Measurements from ENCODE around the gene PATL1.

DNA sequence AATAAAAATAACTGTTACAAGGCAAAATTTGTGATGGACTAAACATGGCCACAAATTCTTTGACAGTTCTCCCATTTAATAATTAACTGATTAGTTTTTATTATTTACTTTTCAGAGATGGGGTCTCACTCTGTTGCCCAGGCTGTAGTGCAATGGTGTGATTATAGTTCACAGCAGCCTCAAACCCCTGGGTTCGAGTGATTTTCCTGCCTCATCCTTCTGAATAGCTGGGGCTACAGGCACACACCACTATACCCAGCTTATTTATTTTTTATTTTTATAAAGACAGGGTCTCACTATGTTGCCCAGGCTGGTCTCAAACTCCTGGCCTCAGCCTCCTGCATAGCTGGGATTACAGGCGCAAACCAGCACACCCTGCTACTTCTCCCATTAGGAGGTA, 4.5 kb upstream of the PATL1 start:
- TF ChIP-seq, protein P1, sequence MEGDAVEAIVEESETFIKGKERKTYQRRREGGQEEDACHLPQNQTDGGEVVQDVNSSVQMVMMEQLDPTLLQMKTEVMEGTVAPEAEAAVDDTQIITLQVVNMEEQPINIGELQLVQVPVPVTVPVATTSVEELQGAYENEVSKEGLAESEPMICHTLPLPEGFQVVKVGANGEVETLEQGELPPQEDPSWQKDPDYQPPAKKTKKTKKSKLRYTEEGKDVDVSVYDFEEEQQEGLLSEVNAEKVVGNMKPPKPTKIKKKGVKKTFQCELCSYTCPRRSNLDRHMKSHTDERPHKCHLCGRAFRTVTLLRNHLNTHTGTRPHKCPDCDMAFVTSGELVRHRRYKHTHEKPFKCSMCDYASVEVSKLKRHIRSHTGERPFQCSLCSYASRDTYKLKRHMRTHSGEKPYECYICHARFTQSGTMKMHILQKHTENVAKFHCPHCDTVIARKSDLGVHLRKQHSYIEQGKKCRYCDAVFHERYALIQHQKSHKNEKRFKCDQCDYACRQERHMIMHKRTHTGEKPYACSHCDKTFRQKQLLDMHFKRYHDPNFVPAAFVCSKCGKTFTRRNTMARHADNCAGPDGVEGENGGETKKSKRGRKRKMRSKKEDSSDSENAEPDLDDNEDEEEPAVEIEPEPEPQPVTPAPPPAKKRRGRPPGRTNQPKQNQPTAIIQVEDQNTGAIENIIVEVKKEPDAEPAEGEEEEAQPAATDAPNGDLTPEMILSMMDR (tag by site-specific recombination; IDR thresholded peaks at IDR 0.05): no peak
- TF ChIP-seq, protein P2, sequence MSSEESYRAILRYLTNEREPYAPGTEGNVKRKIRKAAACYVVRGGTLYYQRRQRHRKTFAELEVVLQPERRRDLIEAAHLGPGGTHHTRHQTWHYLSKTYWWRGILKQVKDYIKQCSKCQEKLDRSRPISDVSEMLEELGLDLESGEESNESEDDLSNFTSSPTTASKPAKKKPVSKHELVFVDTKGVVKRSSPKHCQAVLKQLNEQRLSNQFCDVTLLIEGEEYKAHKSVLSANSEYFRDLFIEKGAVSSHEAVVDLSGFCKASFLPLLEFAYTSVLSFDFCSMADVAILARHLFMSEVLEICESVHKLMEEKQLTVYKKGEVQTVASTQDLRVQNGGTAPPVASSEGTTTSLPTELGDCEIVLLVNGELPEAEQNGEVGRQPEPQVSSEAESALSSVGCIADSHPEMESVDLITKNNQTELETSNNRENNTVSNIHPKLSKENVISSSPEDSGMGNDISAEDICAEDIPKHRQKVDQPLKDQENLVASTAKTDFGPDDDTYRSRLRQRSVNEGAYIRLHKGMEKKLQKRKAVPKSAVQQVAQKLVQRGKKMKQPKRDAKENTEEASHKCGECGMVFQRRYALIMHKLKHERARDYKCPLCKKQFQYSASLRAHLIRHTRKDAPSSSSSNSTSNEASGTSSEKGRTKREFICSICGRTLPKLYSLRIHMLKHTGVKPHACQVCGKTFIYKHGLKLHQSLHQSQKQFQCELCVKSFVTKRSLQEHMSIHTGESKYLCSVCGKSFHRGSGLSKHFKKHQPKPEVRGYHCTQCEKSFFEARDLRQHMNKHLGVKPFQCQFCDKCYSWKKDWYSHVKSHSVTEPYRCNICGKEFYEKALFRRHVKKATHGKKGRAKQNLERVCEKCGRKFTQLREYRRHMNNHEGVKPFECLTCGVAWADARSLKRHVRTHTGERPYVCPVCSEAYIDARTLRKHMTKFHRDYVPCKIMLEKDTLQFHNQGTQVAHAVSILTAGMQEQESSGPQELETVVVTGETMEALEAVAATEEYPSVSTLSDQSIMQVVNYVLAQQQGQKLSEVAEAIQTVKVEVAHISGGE (tag by site-specific recombination; conservative IDR thresholded peaks at IDR 0.05; ENCODE audit: low read depth): no peak
- TF ChIP-seq ZNF626 (tag by site-specific recombination; IDR thresholded peaks at IDR 0.05) (no peak), ZNF24 (tag by site-specific recombination; IDR thresholded peaks at IDR 0.05) (no peak), ZNF677 (tag by site-specific recombination; IDR thresholded peaks at IDR 0.05) (no peak), ZFP41 (tag by site-specific recombination; IDR thresholded peaks at IDR 0.05; ENCODE audit: borderline replicate concordance) (no peak), ZFP69B (tag by site-specific recombination; IDR thresholded peaks at IDR 0.05) (no peak), ZNF274 (IDR thresholded peaks at IDR 0.05; ENCODE audit: low read length) (no peak), ZNF274 (tag by site-specific recombination; IDR thresholded peaks at IDR 0.05; ENCODE audit: borderline replicate concordance) (no peak)
- TF ChIP-seq, protein P3, sequence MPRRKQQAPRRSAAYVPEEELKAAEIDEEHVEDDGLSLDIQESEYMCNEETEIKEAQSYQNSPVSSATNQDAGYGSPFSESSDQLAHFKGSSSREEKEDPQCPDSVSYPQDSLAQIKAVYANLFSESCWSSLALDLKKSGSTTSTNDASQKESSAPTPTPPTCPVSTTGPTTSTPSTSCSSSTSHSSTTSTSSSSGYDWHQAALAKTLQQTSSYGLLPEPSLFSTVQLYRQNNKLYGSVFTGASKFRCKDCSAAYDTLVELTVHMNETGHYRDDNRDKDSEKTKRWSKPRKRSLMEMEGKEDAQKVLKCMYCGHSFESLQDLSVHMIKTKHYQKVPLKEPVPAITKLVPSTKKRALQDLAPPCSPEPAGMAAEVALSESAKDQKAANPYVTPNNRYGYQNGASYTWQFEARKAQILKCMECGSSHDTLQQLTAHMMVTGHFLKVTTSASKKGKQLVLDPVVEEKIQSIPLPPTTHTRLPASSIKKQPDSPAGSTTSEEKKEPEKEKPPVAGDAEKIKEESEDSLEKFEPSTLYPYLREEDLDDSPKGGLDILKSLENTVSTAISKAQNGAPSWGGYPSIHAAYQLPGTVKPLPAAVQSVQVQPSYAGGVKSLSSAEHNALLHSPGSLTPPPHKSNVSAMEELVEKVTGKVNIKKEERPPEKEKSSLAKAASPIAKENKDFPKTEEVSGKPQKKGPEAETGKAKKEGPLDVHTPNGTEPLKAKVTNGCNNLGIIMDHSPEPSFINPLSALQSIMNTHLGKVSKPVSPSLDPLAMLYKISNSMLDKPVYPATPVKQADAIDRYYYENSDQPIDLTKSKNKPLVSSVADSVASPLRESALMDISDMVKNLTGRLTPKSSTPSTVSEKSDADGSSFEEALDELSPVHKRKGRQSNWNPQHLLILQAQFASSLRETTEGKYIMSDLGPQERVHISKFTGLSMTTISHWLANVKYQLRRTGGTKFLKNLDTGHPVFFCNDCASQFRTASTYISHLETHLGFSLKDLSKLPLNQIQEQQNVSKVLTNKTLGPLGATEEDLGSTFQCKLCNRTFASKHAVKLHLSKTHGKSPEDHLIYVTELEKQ (tag by site-specific recombination; IDR thresholded peaks at IDR 0.05; ENCODE audit: borderline replicate concordance): no peak
- TF ChIP-seq, protein P4, sequence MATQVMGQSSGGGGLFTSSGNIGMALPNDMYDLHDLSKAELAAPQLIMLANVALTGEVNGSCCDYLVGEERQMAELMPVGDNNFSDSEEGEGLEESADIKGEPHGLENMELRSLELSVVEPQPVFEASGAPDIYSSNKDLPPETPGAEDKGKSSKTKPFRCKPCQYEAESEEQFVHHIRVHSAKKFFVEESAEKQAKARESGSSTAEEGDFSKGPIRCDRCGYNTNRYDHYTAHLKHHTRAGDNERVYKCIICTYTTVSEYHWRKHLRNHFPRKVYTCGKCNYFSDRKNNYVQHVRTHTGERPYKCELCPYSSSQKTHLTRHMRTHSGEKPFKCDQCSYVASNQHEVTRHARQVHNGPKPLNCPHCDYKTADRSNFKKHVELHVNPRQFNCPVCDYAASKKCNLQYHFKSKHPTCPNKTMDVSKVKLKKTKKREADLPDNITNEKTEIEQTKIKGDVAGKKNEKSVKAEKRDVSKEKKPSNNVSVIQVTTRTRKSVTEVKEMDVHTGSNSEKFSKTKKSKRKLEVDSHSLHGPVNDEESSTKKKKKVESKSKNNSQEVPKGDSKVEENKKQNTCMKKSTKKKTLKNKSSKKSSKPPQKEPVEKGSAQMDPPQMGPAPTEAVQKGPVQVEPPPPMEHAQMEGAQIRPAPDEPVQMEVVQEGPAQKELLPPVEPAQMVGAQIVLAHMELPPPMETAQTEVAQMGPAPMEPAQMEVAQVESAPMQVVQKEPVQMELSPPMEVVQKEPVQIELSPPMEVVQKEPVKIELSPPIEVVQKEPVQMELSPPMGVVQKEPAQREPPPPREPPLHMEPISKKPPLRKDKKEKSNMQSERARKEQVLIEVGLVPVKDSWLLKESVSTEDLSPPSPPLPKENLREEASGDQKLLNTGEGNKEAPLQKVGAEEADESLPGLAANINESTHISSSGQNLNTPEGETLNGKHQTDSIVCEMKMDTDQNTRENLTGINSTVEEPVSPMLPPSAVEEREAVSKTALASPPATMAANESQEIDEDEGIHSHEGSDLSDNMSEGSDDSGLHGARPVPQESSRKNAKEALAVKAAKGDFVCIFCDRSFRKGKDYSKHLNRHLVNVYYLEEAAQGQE (tag by site-specific recombination; IDR thresholded peaks at IDR 0.05): no peak
- TF ChIP-seq, protein P5, sequence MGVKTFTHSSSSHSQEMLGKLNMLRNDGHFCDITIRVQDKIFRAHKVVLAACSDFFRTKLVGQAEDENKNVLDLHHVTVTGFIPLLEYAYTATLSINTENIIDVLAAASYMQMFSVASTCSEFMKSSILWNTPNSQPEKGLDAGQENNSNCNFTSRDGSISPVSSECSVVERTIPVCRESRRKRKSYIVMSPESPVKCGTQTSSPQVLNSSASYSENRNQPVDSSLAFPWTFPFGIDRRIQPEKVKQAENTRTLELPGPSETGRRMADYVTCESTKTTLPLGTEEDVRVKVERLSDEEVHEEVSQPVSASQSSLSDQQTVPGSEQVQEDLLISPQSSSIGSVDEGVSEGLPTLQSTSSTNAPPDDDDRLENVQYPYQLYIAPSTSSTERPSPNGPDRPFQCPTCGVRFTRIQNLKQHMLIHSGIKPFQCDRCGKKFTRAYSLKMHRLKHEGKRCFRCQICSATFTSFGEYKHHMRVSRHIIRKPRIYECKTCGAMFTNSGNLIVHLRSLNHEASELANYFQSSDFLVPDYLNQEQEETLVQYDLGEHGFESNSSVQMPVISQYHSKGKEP (tag by site-specific recombination; IDR thresholded peaks at IDR 0.05): no peak

Data from HEK293 (cell line).